ENCODE data around the gene KLK3. TPM values are rescaled to one million over a fixed set of nuclear protein-coding genes. Genes with fewer than 3 reads are reported as not detected.

The KLK3 gene
- total RNA-seq, 1 donor from 2014 or later = 0.48 TPM

DNA sequence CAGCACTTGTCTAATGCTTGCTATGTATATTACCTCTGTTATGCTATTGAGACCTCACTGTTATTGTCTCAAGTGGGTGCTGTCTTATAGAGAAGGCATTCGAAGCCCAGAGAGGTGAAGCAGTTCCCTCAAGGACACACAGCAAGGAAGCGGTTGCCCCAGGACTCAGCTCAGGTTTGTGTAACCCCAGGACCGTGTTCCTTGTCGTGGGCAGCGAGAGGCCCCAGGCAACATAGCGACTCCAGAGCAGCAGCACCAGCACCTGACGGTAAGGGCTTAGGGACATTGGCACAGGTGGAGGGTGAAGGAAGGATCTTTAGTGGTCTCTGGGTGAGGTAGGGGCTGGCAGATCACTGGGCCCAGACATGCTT is 23.7 kb upstream of the KLK3 start:
- DNase-seq (ENCODE audit: low spot score) = no peak

DNA sequence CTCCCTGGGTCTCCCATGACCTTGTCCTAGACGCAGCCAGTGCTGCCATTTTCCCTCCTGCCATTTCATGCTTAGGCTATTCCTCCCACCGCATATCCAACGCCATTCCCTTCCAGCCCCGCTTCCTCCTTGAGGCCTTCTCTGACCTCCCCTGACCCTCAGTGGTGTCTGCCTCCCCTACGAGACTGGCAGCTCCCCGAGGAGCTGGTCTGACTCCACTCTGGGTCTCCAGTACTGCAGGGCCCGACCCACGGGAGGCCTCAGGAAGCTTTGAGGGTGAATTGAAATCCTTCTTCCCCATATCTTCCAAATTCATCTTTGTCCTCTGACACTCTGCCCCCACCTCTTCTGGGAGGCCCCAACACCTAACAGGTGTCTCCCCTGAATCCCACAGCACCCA is 22.0 kb upstream of the KLK3 start:
- no peak for DNase-seq (ENCODE audit: low spot score)

DNA sequence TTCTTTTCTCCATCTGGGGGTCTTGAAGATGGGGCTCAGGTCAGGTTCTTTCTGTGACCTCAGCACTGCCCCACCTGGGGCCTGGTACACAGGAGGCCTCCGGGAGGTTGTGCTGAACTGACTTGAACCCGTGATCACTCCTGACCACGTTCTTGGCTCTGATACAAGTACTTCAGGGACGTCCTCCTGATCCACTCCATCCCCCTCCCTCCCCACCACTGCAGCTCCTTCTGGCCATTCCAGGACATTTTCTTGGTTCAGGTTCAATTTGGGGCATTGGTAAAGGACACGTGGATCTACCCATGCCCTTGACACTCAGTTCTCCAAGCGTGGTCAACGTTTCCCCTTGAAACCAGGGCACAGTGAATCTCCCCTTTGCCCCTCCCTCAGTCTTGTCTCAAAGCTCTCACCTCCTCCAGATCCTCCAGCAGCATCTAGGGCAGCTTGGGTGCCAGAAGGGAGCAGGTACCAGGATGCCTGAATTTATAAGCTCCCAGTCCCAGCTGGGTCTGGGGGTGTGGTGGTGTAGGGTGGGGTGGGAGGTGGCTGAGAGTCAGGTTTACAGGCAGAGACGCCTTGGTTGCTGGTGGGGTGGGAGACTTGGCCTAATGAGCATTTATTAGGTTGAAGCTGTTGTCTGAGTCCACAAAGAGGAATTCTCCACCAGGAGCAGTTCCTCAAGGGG is 21.5 kb upstream of the KLK3 start, which contains the start of gene KLK15:
Gene KLK15 (minus strand): TSS at position 458 of the 685 bp plus-strand sequence. CDS start 2,082 bp downstream, outside the sequence.
- no peak for DNase-seq (ENCODE audit: low spot score)

DNA sequence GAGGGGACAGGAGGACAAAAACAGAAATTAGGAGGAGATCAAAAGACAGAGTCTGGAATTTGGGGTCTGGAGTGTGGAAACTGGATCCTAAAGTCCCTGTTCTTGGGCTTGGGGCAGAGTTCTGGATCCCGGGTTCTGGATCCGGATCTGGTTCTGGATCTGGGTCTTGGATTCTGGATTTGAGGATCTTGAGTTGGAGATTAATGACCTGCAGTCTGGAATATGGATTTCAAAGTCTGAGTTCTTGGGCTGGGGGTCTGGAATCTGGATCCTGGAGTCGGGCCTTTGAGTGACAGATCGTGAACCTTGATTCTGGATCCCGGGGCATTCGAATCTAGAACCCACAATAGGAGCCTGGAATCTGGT is 20.9 kb upstream of the KLK3 start:
- no peak for DNase-seq (ENCODE audit: low spot score)

DNA sequence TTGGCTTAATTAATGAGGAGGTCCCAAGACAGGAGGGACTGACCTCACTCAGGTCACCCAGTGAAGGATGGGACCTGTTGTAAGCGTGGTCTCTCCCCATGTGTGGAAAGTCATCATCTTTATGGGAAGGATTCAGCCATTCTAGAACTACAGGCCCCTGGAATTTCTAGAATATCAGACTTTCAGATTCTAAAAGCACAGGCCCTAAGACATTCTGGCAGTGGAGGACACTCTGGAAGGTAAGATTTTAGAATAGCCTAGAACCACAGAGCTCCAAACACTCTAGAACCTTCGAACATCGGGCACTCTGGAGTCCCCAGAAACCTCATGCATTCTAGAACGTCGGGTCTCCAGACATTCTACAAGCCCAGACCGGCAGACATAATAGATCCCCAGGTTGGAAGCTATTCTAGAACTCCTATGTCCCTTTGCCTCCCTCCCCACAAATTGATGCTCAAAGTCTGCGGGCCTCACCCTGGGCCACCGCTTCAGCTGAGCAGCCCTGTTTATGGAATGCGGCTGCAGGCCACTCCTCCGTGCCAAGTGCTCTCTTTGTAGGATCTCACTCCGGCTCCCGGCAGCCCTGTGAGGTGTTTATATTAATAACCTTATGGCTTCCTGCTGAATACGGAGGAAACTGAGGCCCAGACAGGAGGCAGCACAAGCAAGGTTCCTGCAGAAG is 19.5 kb upstream of the KLK3 start:
- no peak for DNase-seq (ENCODE audit: low spot score)

DNA sequence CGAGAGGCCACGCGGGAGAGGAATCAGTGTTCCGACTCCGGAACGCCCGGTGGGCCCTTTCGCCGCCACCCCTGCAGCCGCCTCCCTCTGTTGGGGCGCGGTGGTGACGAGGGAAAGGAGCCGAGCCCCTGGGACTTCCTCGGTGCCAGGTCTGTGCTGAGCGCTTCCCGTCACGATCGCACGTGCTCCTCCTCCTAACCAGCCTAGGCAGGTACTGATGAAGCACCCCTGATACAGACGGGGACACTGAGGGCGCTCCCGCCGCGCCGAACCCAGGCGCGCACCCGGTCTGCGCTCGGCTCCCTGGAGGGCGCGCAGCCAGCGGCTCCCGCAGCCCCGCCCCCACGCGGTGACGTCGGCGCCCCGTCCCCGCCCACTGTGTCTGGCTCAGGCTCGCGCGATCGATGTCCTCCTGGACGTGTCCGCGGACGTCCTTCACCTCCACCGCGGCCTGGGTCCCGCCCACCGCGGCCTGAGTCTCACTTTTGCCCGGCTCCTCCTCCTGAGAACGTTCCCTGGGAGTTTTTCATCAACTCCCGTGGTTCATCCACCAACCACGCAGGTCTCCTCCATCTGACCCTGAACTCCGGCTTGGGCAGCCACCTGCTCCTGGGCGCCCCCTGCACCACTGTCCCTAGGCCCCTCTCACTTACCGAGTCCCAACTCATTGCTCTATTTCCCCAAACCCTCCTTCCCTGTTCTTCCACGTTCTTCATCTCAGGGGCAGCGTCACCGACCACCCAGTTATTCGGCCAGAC is 18.8 kb upstream of the KLK3 start:
- DNase-seq (ENCODE audit: low spot score) = peak; percentile 48

DNA sequence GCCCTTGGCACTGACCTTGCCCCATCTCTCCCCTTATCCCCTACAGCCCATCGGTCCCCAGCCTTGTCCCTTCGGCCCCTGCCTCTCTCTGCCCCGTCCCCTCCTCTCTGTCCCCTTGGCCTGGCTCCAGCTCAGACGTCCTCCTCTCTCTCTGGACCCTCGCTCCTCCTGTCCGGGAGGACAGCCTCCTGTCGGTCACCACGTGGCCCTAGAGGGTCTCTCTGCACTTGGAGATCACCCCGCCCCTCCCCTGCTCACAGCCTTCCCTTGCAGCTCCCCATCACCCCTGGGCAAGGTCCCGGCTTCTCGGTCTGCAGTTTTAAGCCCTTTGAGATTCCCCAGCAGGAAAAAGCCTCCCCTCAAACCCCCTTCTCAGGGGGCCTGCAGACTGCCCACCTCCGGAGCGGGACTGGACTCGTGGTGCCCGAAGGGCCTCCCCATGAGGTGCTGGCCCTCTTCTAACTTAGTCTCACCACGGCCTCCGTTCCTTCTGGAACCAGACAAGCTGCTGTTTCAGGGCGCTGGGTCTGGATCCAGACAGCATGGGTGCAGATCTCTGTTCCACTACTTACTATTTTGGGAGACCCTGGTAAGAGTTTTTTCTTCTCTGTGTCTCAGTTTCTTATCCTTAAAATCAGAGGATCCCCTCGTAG is 18.0 kb upstream of the KLK3 start:
- DNase-seq (ENCODE audit: low spot score) = no peak

DNA sequence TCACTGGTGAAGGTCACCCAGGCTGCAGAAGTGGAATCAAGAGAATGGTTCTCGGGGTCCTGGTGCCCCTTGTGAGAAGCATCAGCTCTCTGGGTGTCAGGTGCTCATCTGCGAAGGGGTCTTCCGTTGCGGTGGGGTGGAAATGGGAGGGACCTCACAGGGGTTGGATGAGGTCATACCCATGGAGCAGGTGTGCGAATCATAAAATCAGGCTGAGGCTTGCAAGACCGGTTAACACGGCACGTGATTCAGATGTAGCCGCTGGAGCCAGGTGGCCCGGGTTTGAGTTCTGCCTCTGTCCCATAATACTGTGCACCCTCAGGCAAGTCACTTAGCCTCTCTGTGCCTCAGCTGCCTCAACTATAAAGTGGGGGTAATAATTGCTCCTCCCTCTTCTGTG is 17.4 kb upstream of the KLK3 start:
- no peak for DNase-seq (ENCODE audit: low spot score)

DNA sequence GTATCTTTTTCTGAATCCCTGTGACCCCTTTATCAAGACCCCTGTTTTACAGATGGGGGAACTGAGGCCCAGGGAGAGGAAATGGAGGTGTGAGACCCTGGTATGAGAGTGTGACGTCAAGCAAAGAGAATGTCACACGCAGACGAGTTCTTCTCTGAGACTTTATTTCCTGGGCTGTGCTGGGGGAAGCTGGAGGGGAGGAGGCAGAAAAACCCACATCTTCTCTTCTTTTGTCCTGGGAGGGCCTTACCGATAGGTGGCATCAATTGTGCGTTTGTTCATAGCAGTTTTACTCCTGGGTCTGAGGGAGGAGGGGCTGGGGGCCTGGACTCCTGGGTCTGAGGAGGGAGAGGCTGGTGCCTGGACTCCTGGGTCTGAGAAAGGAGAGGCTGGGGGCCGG is 16.5 kb upstream of the KLK3 start:
- no peak for DNase-seq (ENCODE audit: low spot score)

DNA sequence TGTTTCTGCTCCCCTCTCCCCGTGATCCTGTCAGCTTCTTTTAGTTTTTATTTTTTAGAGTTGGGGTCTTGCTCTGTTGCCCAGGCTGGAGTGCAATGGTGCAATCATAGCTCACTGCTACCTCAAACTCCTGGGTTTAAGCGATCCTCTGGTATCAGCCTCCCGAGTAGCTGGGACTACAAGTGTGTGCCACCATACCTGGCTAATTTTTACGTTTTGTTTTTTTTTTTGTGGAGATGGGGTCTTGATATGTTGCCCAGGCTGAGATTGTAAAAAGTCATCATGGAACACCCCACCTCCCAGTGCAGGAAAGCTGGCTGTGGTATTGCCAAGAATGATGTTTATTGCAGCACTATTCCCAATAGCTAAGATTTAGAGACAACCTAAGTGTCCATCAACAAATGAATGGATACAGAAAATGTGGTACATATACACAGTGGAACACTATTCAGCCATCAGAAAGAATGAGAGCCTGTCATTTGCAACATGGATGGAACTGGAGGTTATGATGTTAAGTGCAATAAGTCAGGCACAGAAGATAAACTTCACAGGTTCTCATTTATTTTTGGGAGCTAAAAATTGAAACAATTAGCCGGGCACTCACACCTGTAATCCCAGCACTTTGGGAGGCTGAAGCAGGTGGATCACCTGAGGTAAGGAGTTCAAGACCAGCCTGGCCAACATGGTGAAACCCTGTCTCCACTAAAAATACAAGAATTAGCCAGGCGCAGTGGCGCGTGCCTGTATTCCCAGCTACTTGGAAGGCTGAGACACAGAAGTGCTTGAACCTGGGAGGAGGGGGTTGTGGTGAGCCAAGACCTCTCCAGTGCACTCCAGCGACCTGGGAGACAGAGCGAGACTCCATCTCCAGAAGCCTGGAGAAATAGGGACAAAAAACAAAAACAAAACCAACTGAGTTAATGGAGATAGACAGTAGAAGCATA is 14.7 kb upstream of the KLK3 start:
- no peak for DNase-seq (ENCODE audit: low spot score)

DNA sequence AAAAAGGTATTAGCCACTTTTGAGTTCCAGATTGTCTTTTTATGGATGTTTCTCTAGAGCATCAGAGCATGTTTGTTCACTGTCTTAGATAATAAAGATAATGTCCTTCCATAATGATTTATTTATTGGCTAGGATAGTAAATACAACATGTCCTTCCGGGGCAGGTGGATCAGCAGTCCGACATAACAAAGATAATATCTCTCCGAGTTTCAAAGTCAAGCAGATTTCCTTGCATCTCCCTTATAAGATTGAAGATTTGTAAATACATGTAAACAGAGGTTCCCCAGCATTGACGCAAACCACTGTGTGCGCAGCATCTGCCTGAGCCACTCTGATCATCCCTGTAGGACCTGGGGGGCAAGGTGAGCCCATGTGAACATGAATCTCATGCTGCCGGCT is 12.6 kb upstream of the KLK3 start:
- DNase-seq (ENCODE audit: low spot score) = no peak

DNA sequence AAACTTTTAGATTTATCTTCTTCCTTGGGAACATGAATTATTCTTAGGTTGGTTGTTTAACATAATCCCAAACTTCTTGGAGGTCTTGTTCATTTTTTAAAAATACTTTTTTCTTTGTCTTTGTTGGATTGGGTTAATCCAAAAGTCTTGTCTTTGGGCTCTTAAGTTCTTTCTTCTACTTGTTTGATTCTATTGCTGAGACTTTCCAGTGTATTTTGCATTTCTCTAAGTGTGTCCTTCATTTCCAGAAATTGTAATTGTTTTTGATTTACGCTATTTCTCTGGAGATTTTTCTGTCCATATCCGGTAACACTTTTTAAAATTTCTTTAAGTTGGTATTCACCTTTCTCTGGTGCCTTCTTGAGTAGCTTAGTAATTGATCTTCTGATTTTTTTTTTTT is 11.5 kb upstream of the KLK3 start:
- DNase-seq (ENCODE audit: low spot score) = no peak

DNA sequence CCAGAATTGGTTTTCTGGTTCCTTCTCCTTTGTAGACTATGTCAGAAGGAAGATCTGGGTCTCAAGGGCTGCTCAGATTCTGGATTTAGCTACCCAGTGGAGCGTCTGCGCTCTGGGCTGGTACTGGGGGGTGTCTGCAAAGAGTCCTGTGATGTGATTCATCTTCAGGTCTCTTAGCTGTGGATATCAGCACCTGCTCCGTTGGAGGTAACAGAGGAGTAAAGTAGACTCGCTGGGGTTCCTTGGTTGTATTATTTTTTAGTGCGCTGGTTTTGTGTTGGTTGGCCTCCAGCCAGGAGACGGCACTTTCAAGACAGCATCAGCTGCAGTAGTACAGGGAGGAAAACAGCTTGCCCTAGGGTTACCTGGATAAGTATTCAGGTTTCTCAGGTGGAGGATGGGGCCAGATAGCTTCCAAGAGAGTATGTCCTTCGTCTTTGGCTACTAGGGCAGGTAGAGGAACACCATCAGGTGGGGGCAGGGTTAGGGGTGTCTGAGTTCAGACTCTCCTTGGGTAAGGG is 11.0 kb upstream of the KLK3 start:
- DNase-seq (ENCODE audit: low spot score) = no peak

DNA sequence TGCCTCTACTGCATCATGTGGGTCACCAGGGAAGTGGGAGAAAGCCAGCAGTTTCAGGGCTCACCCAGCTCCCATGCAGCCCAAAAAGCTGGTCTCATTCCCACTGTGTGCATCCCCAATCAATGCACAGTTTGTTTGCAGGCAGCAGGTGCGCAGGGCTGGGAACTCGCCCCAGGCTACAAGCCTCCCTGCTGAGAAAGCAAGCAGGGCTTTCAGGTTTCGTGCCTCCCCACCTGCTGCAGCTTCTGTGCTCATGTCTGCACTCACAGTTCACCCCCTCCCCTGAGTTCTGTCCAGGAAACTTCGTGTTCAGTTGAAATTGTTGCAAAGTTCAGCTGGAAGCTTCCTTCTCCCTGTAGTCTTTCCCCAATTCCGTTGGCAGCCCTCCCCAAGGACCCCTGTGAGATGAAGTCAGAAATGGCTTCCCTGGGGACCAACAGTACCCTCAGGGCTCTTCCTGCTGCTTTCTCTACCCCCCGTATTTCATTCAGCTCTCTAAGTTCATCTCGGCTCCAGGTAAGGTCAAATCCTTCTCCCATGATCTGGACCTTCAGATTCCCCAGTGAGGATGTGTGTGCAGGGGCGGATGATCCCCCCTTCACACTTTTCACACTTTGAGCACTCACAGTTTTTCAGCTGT is 10.3 kb upstream of the KLK3 start:
- DNase-seq (ENCODE audit: low spot score) = no peak

DNA sequence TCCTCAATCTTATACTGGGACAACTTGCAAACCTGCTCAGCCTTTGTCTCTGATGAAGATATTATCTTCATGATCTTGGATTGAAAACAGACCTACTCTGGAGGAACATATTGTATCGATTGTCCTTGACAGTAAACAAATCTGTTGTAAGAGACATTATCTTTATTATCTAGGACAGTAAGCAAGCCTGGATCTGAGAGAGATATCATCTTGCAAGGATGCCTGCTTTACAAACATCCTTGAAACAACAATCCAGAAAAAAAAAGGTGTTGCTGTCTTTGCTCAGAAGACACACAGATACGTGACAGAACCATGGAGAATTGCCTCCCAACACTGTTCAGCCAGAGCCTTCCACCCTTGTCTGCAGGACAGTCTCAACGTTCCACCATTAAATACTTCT is 4.0 kb upstream of the KLK3 start:
- DNase-seq (ENCODE audit: low spot score) = no peak

DNA sequence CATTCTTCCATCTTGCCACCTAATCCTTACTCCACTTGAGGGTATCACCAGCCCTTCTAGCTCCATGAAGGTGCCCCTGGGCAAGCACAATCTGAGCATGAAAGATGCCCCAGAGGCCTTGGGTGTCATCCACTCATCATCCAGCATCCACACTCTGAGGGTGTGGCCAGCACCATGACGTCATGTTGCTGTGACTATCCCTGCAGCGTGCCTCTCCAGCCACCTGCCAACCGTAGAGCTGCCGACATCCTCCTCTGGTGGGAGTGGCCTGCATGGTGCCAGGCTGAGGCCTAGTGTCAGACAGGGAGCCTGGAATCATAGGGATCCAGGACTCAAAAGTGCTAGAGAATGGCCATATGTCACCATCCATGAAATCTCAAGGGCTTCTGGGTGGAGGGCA is 3.1 kb upstream of the KLK3 start:
- DNase-seq (ENCODE audit: low spot score) = no peak

DNA sequence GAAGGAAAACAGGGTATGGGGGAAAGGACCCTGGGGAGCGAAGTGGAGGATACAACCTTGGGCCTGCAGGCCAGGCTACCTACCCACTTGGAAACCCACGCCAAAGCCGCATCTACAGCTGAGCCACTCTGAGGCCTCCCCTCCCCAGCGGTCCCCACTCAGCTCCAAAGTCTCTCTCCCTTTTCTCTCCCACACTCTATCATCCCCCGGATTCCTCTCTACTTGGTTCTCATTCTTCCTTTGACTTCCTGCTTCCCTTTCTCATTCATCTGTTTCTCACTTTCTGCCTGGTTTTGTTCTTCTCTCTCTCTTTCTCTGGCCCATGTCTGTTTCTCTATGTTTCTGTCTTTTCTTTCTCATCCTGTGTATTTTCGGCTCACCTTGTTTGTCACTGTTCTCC is 2.7 kb downstream of the KLK3 start:
- DNase-seq (ENCODE audit: low spot score) = no peak

DNA sequence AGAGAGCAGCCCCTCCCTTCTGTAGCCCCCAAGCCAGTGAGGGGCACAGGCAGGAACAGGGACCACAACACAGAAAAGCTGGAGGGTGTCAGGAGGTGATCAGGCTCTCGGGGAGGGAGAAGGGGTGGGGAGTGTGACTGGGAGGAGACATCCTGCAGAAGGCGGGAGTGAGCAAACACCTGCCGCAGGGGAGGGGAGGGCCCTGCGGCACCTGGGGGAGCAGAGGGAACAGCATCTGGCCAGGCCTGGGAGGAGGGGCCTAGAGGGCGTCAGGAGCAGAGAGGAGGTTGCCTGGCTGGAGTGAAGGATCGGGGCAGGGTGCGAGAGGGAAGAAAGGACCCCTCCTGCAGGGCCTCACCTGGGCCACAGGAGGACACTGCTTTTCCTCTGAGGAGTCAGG is 4.2 kb downstream of the KLK3 start:
- no peak for DNase-seq (ENCODE audit: low spot score)

DNA sequence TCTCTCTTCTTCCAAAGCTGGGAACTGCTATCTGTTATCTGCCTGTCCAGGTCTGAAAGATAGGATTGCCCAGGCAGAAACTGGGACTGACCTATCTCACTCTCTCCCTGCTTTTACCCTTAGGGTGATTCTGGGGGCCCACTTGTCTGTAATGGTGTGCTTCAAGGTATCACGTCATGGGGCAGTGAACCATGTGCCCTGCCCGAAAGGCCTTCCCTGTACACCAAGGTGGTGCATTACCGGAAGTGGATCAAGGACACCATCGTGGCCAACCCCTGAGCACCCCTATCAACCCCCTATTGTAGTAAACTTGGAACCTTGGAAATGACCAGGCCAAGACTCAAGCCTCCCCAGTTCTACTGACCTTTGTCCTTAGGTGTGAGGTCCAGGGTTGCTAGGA is 5.1 kb downstream of the KLK3 start:
- DNase-seq (ENCODE audit: low spot score) = no peak

DNA sequence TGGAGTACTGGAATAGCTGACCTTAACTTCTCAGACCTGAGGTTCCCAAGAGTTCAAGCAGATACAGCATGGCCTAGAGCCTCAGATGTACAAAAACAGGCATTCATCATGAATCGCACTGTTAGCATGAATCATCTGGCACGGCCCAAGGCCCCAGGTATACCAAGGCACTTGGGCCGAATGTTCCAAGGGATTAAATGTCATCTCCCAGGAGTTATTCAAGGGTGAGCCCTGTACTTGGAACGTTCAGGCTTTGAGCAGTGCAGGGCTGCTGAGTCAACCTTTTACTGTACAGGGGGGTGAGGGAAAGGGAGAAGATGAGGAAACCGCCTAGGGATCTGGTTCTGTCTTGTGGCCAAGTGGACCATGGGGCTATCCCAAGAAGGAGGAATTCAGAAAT is 6.3 kb downstream of the KLK3 start:
- DNase-seq (ENCODE audit: low spot score) = no peak

Data from umbilical cord (tissue), 2 donors.